OCI-LY3 (cell line): Measurements from ENCODE around the gene ARID4A.
"Not testable (repeated sequence)": the region's sequence is repeated elsewhere in the genome, so short reads cannot be mapped to it uniquely, and the experiment has no call there.

Experiments
- H2AFZ ChIP-seq: fragments of 200-600, 300-600 bp; shearing (Covaris generic); 2 replicates; pipeline ENCODE4 v1.6.0; 2014; ENCODE audit warnings: antibody characterized with exemption, low read depth, low read length
- H3K27ac ChIP-seq: fragments of 200-600, 300-600 bp; sonication (generic); 2 replicates; pipeline ENCODE4 v1.5.1; 2014; ENCODE audit warnings: mild to moderate bottlenecking, low read length, moderate library complexity, mixed read lengths
- H3K27me3 ChIP-seq: fragments of 200-600, 300-600 bp; sonication (generic); 2 replicates; pipeline ENCODE4 v1.6.1; 2014; ENCODE audit warnings: low read depth, low read length, mixed read lengths
- H3K36me3 ChIP-seq: fragments of 200-600, 300-600 bp; sonication (generic); replicated peaks from 2 replicates; pipeline ENCODE3; 2014; ENCODE audit warnings: low read depth, low read length, mixed read lengths
- H3K4me1 ChIP-seq: fragments of 300-600, 200-600 bp; sonication (generic); 2 replicates; pipeline ENCODE4 v1.6.1; 2014; ENCODE audit warnings: low read length, mixed read lengths
- H3K4me2 ChIP-seq: fragments of 200-600, 300-600 bp; sonication (generic); 2 replicates; pipeline ENCODE4 v1.6.1; 2014; ENCODE audit warnings: low read length, mixed read lengths
- H3K4me3 ChIP-seq: fragments of 300-600, 200-600 bp; sonication (generic); 2 replicates; pipeline ENCODE4 v1.5.1; 2014; ENCODE audit warnings: antibody characterized with exemption, mild to moderate bottlenecking, low read length, moderate library complexity
- H3K79me2 ChIP-seq: fragments of 300-600, 200-600 bp; shearing (Covaris generic); 2 replicates; pipeline ENCODE4 v1.6.1; 2014; ENCODE audit warnings: mild to moderate bottlenecking, low read length, mixed read lengths
- H3K9ac ChIP-seq: fragments of 300-600, 200-600 bp; shearing (Covaris generic); 2 replicates; pipeline ENCODE4 v1.6.0; 2014; ENCODE audit warnings: mild to moderate bottlenecking, low read length, moderate library complexity
- H3K9me3 ChIP-seq: fragments of 200-600, 300-600 bp; shearing (Covaris generic); 2 replicates; pipeline ENCODE4 v1.6.1; 2014; ENCODE audit warnings: low read length, mixed read lengths; ENCODE audit not compliant: insufficient read depth
- H4K20me1 ChIP-seq: fragments of 200-600, 300-600 bp; sonication (generic); 2 replicates; pipeline ENCODE4 v1.6.1; 2016; ENCODE audit warnings: low read length, mixed read lengths; ENCODE audit not compliant: insufficient read depth
- CTCF ChIP-seq: fragments of 200-600, 300-600 bp; sonication (generic); IDR thresholded peaks from 2 replicates; pipeline ENCODE4 v1.5.1; 2014; ENCODE audit warnings: antibody characterized with exemption, low read length, low read depth
- EZH2phosphoT487 ChIP-seq: fragments of 200-600 bp; shearing (Covaris generic); IDR thresholded peaks from 2 replicates; pipeline ENCODE4 v1.6.1; 2018; ENCODE audit warnings: antibody characterized with exemption, mixed run types, low read depth

Gene ARID4A

GRCh38 chr14:58408681-58409215 lies 110.4 kb downstream of the ARID4A start:
- no peaks in the 10 kb centered on the region for H3K4me1 ChIP-seq
- no peak overlapping the region for H2AFZ ChIP-seq
- no peaks in the 10 kb centered on the region for H3K9me3 ChIP-seq
- H3K36me3 ChIP-seq = peaks cover 33% of the 10 kb centered on the region
- H3K27ac ChIP-seq = no peak overlapping the region
- H4K20me1 ChIP-seq = no peaks in the 10 kb centered on the region
- no peak overlapping the region for H3K4me2 ChIP-seq
- H3K4me3 ChIP-seq = no peak overlapping the region
- TF ChIP-seq EZH2phosphoT487 (no peak), CTCF (no peak)
- no peaks in the 10 kb centered on the region for H3K27me3 ChIP-seq
- peaks cover 8% of the 10 kb centered on the region; the same call in 1 of the 2 replicates for H3K79me2 ChIP-seq
- no peak overlapping the region for H3K9ac ChIP-seq

- H2AFZ ChIP-seq = no peak overlapping the region
- no peak overlapping the region for H3K27ac ChIP-seq
- no peaks in the 10 kb centered on the region for H3K4me1 ChIP-seq
- no peak overlapping the region for H3K4me3 ChIP-seq
- H3K9ac ChIP-seq = no peak overlapping the region
- TF ChIP-seq EZH2phosphoT487 (no peak), CTCF (no peak)
- no peaks in the 10 kb centered on the region for H3K9me3 ChIP-seq
- H3K4me2 ChIP-seq = no peak overlapping the region
- H3K36me3 ChIP-seq = peaks cover 42% of the 10 kb centered on the region
- no peaks in the 10 kb centered on the region; the same call in 1 of the 2 replicates for H4K20me1 ChIP-seq
- no peaks in the 10 kb centered on the region for H3K27me3 ChIP-seq
- peaks cover 46% of the 10 kb centered on the region for H3K79me2 ChIP-seq
Measured at GRCh38 chr14:58414845-58415244, 116.5 kb downstream of the ARID4A start.

- Histone ChIP-seq H3K27me3 (no peaks in the 10 kb centered on the region), H3K9ac (no peak overlapping the region), H3K4me3 (no peak overlapping the region), H3K9me3 (no peaks in the 10 kb centered on the region), H4K20me1 (no peaks in the 10 kb centered on the region; the same call in 1 of the 2 replicates), H3K27ac (no peak overlapping the region), H2AFZ (no peak overlapping the region), H3K4me2 (no peak overlapping the region), H3K4me1 (no peaks in the 10 kb centered on the region), H3K79me2 (peaks cover 48% of the 10 kb centered on the region), H3K36me3 (peaks cover 39% of the 10 kb centered on the region)
- TF ChIP-seq CTCF (no peak), EZH2phosphoT487 (no peak)
Measured at GRCh38 chr14:58415636-58416547, 117.5 kb downstream of the ARID4A start.

GRCh38 chr14:58416934-58417333 lies 118.6 kb downstream of the ARID4A start:
- H3K79me2 ChIP-seq = peaks cover 50% of the 10 kb centered on the region
- peaks cover 41% of the 10 kb centered on the region for H3K36me3 ChIP-seq
- not testable (repeated sequence) for H3K4me1 ChIP-seq

More at GRCh38 chr14:58416934-58417333, 118.6 kb downstream of the ARID4A start:
- not testable (repeated sequence) for H3K9me3 ChIP-seq, H4K20me1 ChIP-seq, H3K27me3 ChIP-seq, H3K4me2 ChIP-seq, H2AFZ ChIP-seq, H3K27ac ChIP-seq, H3K9ac ChIP-seq, H3K4me3 ChIP-seq
